Germinal center (tissue), 1 donor: ENCODE data around the gene PREB.

Experiments used
- DNase-seq: peaks from one replicate; pipeline ENCODE4 v3.0.0; 2012; ENCODE audit warnings: mixed read lengths, low spot score

Gene PREB

DNA sequence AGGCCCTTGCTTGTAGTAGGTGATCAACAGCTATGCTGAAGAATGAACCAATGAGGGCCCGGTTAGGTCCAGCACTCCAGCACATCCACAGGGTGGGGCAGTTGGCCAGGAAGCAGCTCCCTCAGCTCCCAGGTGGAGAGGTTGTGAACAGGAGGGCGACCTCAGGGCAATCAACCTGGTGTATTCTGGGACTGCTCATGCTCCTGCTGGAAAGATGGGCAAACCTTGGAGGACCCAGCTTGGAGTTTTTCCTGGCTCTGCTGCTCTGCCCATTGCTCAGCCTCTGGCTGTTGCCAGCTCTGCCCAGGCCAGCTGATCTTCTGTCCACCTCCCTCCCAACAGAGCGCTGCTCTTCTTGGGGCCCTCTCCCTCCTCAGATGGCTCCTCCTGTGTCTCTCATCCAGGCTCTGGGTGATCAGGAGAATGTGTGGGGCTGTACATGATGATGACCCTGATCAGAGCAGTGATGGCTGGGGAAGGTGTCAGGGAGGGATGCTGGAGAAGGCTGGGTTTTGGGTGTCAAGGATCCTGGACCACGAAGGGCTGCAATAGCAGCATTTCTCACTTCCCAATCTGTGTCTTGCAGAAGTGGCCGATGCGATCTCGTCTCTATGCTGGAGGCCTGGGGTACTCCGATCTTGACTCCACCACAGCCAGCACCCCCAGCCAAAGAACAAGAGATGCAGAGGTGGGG lies 17.8 kb upstream of the PREB start:
- DNase-seq = no peak

DNA sequence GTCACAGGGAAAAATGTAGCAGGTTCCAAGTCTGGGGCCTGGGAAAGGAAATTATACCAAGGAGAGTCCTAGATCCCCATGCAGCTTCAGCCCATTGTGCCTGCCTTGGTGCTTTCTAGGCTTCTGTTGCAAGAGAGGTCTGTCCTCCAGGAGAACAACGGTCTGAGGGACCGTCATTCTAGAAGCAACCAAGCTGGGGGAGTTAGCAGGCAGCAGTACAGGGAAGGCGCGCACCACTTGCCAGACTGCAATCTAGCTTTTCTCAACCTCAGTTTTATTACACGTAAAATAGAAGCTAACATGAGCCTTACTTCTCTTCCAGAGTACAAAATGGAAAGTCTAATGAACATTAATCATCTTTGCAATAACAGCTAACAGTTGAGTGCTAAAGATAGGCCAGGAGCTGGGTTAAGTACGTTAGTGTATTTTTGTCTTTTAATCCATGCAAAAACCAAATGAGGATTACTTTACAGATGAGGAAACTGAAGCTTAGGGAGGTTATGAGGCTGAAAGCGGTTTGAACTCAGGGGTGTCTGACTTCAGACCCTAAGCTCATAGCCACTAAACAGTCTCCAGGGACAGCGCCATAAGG lies 16.3 kb upstream of the PREB start:
- DNase-seq = no peak

DNA sequence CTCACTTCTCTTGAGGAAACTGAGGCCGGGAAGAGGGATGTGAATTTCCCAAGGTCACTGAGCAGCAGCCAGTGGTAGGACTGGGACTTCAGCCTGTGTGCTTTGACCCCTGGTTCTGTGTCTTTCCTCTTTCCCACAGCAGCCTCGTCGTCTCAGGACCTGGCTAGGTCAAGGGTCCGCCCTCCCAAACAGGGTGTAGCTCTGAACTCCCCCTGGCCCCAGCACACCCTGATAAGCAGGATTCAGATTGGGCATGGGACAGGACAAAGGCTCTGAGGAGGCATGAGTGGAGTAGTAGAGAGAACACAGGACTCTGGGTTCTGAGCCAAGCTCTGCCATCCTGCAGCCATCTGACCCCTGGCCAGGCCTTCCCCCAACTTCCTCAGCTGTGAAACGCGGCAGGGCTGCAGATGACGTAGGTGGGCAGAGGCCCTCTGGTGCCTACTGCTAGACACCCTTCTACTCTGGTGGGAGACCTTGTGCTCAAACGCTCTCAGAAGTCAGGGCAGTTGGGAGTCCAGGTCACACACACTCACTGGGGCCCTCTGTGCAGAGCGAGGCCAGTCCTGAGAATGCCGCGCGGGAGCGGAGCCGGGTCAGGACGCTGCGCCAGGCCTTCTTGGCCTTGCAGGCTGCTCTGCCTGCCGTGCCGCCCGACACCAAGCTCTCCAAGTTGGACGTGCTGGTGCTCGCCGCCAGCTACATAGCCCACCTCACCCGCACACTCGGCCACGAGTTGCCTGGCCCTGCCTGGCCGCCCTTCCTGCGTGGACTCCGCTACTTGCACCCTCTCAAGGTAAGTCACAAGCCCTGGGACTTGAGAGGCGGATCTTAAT lies 15.4 kb upstream of the PREB start:
- no peak for DNase-seq

DNA sequence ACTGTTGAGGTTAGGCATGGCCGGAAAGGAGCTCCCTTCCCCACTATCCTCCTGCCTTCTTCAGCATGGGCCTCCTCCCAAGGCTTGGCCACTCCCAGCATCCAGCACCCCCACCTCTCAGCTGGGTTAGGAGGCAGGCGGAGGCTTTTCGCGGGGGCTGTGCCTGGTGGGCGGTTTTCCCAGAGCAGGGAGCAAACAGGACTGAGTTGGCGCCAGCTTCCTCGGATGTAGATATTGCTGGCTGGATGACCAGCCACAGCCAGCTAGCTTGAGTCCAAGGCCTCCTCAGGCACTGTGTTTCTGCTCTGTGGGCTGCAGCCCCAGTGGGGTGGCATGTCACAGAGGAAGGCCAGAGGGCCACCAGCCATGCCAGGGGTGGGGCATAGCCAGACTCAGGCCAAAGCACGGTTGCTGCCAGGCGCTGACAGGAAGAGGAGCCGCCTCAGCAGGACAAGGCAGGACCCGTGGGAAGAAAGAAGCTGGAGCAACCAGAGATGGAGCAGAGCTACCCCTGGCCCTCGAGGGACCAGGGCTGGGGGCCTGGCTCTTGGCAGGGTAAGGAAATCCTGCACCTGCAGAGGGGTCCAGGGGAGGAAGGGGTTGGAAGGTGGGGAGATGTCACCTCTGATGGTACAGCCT lies 14.5 kb upstream of the PREB start, which contains the start of gene TCF23:
TSS of gene TCF23 (plus strand) at position 204 of the 639 bp plus-strand sequence. CDS start at position 334, 130 bp downstream.
- DNase-seq = no peak

DNA sequence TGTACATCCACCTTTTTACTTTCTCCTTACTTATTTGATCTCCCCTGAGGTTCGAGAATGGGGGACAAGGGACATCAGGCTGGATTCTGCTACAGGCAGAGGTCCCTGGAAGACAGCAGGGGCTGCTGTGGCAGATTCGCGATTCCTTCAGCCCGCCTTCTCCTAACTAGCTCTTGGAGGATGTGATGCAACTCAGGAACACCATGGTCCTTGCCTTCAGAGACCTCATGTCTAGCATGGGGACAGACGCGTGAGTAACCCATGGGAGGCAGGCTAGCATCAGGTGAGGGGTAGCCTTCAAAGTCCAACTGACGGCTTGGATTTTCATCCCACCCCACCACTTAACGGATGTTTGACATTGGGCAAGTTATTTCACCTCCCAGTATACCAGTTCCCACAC lies 13.5 kb upstream of the PREB start:
- DNase-seq = no peak

DNA sequence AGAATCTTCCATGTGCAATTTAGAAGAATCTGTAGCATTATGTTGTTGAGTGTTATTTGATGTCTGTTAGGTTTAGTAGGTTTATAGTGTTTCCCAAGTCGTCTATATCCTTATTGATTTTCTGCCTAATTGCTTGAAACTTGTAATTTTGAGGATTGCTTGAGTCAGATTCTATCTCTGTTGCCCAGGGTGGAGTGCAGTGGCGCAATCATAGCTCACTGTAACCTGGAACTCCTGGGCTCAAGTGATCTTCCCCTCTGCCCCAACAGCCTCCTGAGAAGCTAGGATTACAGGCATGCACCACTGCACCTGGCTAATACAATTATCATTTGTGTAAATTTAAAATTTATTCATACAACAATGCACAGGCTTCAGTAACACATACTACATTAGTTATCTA lies 11.2 kb upstream of the PREB start:
- DNase-seq = no peak

DNA sequence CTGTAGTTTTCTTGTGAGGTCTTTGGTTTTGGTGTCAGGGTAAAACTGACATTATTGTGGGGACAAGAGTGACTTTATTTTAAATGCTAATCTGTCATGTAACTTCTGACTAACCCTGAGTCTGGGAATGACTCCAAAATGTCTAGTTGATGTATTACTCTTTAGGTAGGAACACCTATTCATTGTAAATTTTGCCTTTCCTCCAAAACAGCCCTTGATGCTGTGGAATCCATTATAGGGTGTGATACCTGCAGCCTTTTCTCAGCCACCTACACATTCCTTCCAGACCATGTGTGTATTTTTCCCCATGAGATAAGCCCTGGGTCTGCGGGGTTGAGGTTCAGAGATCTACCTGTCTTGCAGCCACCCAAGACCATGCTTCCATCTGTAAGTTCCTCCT lies 8.8 kb upstream of the PREB start:
- DNase-seq = no peak

DNA sequence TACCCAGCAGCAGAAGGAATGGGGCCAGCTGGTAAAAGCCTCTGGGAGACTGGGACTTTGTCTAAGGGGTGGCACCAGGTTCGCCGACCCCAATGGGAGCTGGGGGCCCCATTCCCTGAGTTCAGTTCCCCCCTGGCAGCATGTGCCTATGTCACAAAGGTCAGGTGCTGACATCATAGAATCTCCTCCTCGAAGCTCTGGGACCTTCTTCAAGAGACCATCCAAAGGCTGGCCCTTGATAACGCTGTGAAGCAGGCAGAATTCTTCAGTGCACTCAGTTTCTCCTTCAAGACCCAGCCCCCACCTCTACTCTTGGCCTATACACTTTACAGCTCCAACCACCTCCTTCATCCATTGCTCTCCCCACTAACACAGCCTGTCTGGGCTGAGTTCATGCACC lies 4.9 kb upstream of the PREB start, which contains the start of gene PRR30:
TSS of gene PRR30 (minus strand) at position 101 of the 400 bp plus-strand sequence. CDS start 1,081 bp downstream, outside the sequence.
- no peak for DNase-seq

DNA sequence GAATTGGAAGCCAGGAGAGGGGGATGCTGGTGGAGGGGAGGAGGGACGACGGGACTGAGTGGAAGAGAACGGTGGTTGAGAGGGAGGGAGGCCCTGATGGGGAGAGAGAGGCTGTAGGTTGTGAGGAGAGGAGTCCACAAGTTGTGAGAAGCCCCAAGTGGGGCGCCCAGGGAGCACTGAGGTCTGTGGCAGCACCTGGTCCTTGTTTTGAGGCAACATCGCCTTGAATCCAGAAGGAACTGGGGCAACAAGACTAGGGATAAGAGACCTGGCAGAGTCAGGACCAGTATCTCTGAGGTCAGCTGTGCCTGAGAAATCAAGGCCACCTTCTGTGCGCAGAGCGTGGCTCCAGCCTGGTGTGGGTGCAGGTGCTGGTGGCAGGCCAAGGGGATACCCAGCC lies 3.7 kb upstream of the PREB start:
- no peak for DNase-seq

DNA sequence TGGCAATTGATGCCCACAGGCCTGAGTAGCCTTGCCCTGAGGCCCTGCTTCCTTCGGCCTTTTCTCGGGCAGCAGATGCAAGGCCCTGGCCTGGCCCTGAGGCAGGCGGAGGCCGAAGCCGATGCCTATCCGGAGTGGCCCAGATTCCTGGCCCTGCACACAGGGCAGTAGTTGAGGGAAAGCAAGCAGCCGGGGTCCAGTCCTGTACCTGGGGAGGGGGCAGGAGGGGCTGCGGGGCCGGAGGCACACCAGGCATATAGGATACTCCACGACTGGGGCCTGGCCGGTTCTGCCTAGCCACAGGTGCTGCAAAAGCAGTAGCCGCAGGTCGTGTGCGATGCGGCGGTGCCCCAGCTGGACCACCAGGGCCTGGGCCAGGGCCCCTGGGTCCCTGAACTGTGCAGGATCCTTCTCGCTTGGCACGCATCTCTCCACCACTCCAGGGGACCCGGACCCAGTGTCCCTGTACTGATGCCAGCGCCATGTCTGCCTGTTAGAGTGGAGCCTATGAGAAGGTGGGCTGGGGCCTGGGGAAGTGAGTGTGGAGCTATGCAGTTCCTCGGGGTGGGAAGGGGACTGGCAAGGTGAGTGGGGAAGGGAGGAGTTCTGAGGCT lies 3.0 kb upstream of the PREB start:
- DNase-seq = no peak

DNA sequence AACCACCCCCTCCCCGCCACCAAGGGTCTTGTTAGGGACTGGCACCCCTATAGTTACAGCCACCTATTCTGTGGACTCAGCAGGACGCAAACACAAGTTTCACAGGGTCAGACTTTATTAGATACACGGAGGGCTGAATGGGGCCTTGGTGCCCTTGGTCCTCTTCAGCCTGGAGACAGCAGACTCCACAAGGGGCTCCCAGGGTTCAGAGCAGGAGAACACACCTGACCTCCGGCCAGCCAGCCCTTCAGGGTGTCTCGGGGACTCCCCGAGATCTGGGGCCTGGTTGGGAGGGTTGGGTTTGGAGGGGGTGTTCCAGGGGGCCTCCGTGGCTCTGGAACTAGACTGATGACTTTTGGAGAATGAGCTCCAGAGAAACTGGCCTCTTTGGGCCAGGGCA lies 2.3 kb upstream of the PREB start:
- DNase-seq = no peak

DNA sequence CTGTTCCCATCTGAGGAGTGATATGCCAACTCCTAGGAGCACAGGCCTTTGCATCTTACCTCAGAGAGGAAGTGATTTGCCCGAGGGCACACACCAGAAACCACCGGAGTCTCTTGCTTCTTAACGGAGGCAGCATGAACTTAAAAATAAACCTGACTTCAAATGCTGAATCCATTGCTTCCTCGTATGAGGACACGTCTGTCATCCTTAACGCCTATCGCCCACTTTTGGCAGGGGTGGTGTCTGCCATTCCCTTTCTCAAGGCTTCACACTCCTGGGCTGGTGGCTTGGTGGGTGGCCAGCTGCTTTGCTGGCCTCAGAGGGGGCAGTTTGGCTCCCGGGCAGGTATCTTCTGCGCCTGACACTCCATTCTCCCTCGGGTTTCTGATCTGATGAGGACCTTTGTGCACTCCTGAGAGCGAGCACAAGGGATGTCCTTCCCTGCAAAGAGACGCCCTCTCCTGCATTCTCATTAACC lies 1.1 kb upstream of the PREB start:
- no peak for DNase-seq

DNA sequence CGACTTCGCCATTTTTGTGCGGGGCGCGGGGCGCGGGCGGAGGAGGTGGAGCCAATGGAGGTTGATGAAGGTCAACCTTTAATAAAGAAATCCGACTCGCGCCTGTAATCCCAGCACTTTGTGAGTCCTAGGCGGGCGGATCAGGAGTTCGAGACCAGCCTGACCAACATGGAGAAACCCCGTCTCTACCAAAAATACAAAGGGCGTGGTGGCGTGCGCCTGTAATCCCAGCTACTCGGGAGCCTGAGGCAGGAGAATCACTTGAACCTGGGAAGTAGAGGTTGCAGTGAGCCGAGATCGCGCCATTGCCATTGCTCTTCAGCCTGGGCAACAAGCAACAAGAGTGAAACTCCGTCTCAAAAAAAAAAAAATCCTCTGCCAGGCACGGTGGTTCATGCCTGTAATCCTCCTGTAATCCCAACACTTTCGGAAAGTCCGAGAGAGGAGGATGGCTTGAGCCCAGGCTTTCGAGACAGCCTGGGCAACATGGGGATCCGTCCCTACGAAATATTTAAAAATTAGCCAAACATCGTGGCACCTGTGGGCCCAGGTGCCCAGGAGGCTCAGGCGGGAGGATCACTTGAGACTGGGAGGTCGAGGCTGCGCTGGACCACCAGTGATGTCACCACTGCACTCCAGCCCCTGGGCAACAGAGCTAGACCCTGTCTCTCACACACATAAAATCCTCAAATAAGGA lies 493 bp upstream of the PREB start:
- no peak for DNase-seq

DNA sequence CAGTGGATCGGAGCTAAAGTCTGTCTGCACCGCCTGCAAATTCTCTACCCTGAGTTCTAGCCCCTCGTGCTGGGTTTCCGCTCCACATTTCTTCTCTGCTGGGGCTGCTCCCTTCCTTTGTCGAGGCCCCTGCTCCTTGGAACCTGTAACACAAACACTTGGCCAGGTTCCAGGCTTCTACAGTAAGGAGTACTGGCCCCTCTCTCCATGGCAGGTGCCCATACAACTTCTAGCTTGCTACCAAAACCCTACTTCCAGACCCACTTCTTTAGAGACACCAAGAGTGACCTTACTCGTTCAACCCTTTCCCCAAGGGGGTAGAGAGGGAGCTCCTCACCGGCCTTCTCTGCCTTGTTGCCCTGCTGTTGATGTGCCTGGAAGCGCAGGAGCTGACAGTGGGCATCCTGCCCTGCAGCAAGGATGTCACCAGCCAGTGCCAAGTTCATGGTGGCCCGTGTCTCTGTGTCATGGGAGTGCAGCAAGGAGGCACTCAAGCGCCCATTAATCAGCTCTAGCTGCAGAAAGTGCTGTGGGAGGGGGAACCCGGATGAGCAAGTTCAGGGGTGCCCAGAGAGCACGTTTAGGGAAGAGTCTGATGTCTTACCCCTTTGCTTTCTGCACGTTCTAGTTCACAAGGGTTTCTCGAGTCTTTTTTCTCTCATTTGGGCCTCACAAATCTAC lies 1.1 kb downstream of the PREB start:
- no peak for DNase-seq

DNA sequence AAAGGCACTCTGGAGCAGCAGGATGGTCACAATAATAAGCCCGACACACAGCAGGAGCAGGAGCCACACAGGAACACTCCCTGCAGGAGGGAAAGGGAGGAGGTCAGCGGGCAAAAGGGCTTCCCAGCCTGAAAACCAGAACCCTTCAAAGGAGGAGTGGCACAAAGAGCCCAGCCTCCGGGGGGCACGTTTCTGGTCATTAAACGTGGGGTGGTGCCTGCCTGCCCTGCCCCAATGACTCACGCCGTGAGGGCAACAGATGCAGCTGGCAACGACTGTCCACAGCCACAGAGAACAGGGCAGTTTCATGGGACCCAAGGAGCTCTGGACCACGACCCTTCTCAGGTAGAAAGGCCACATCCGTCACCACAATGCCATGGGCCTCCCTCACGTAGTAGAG lies 3.0 kb downstream of the PREB start:
- DNase-seq = no peak

DNA sequence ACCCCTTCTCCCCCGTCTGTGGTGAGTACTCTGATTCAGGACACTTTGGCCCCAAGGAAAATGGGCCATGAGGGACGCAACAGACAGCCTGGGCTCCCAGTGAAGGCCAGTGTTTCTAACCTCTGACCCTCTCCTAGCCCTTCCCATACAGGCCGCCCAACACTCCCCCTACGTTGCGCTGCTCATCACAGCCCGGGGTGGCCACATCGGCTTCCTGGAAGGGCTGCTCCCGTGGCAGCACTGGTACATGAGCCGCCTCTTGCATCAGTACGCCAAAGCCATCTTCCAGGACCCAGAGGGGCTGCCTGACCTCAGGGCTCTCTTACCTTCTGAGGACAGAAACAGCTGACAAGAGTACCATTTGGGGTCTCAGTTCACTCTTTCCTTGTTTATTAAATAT lies 4.0 kb downstream of the PREB start:
- DNase-seq = no peak

DNA sequence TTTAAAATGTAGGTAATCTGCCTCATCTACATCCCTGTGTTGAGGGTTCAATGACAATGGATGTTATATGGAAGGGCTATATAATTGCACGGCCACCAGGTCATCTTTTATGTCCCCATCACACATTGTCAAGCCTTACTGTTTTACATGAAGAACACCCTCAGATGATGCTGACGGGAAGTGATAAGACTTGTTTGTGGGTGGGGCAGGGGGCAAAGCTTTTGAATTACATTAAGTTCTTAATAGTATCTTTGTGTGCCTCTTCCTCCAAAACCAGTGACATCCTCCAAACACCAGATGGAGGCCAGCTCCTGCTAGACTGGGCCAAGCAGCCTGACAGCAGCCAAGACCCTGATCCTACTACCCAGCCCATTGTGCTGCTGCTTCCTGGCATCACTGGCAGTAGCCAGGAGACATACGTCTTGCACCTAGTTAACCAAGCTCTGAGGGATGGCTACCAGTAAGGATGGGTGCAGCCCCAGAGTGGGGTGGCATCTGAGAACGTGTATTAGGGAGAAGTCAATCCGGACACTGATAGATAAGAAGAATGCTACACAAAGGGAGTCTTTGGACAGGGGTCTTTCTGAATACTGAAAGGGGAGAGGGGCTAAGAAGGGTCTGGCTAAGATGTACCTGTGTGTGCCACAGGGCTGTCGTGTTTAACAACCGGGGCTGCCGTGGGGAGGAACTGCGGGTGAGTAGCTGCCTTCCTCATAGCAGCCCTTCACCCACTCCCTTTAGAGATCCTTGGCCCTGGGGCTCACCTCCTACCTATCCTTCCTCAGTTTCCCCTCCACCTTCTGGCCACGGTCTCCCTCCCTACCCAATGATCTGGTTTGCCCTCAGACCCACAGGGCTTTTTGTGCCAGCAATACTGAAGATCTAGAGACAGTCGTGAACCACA lies 5.5 kb downstream of the PREB start:
- no peak for DNase-seq

DNA sequence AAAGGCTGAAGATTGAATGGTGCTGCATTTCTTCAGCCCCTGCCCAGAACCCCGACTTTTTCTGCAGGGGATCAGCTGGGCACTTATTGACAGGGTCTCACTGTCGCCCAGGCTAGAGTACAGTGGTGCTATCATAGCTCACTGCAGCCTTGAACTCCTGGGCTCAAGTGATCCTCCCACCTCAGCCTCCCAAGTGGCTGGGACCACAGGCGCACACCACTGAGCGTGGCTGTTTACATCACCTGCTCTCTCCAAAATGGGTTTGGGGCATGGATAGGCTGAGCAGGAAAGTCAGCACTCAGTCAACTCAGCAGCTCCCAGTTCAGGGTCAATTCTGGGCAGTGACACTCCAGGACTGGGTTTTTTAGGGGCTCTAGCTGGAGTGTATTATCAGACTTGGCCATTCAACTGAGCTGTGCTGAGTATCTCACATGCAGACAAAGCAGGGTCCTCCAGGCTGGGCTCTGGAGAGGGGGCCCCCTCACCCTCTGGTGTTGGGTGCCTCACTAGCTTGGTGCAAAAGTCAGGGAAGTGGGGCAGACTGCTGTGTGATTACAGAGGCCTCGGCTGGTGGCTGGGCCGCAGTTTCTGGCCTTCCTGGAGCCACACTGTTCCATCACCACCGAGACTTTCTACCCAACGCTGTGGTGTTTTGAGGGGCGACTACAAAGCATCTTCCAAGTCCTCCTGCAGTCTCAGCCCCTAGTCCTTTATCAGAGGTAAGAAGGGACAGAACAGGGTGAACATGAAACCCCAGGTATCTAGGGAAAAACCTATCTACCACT lies 6.4 kb downstream of the PREB start:
- DNase-seq = no peak

DNA sequence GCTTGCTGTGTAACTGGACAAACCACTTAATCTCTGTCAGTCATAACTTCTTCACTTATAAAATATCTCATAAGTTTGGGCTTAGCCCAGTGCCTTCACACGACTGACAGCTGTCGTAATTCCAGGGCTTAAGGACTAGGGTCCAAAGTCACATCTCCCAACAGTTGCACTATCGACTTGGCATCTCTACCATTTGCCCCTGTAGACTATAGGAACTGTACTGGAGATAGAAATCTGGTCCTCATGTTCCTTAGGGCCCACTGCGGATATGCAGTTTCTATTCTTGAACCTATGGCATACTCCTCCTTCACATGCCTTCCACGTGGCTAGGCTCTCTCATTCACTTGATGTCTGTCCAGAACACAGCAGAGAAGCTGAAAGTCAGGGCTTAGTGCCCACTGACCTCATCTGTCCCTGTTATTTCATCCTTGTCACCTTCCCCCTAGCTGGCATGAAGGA lies 8.2 kb downstream of the PREB start:
- no peak for DNase-seq
